HTERT RPE-1 (cell line): ENCODE measurements around the gene IRF2.

Experiments used
- in situ Hi-C: fragments of 300-500 bp; cut with MboI; formaldehyde crosslinking; loops from 4 replicates; pipeline ENCODE4 v1.14.3; 2020; ENCODE audit warnings: low sequenced_read_pairs

IRF2 gene

DNA sequence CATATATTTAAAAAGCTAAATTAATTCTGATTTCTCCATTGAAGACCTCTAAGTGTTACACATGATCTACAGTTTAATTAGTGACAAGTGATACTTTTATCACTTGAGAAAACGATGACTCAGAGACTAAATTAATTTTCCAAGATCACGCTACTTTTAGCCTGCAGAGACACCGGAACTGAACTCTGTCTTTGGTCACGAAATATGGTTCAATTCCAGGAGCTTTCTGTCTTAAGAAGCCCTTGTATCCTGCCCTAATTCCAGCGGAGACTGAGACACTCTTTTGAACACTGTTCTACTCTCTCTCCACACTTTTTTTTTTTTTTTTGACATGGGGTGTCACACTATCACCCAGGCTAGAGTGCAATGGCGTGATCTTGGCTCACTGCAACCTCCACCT, 63.6 kb downstream of the IRF2 start:
- in situ Hi-C loops = no loop called here

DNA sequence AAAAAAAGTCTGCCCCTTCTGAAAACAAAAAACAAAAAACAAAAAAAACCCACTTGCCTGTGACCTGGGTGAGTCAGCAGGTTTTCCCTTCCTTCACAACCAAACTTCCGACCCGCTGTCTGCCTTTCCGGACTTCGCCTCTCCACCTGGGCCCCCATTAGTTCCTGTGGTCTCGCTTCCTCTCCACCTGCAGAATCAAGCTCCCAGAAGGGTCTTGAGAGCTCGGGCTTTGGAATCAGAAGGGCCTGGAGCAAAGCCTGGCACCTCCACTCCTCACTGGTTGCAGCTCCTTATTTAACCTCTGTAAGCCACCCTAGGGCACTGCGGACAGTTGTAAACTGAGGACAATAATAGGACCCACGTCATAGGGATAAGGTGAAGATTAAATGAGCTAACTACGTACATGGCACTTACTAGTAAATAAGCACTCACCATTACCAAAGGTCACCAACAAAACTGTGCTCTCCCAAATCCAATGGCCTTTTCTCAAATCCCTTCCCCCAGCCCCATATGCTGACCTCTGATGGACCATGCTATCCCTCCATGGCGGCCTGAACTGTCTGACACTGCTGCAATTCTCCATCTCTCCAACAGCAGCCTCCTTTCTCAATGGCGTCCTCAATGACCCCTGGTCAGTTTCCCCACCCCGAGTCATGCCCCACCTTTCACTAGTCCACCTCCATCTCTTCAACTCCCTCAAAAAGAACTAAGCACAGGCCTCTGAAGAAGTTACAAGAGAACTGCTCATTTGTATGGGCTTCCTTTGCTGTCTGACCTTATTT, 64.2 kb downstream of the IRF2 start:
- in situ Hi-C loops = no loop called here

DNA sequence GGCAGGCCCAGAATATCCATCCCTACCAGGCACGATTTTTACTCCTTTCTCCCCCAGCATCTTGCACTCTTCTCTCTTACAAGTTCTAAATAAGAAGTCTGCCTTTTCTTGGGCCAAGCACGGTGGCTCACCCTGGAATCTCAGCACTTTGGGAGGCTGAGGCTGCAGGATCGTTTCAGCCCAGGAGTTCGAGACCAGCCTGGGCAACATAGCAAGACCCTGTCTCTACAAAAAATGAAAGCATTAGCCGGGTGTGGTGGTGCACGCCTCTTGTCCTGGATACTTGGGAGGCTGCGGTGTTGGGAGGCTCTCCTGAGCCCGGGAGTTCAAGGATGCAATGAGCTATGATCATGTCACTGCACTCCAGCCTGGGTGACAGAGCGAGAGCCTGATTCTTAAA, 64.8 kb downstream of the IRF2 start:
- in situ Hi-C loops = no loop called here

DNA sequence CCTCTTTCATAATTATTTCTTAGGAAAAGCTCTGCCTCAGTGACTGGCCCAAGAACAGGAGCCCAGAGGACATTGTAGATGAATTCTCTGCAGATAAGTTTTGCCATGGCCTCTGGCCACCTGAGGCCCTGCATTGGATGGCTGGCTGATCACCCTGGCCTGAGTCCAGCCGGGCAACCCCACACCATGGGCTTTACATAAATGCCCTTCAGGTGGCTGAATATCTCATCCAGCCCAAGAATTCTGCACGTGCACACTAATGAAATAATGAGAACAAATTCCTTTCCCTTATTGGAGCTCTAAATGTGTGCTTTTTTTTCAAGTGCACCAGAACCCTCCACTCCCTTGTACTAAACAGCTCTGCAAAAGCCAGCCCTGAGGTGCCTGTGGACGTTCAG, 65.7 kb downstream of the IRF2 start:
- in situ Hi-C loops = no loop called here

DNA sequence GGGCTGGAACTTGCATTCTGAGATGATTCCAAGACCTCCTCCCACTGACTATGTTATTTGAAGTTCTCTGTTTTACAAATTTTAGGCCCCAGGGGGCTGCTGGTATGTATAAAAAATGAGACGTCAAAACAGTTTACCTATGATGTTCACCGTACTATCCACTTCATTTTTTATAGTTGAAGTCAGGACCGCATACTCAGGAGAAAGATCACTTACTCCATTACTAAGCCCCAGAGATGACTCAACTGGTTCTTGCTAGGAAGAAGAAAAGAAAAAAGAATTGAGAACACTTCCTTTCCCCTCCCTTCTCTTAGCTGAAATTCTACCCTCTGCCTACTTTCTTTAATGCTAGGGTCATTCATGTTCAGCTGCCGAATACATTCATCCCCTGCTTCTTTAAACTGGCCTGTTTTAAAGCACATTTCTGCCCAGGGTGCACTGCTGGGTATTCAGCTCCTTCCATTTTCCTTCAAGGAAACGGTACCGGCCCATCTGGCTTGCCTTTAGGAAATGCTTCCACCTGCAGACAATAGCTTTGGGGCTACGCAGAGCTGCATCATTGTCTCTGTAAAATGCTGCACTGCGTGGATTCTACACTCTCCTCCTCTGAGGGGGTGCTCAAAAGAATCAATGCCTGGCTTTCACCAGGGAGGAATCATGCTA, 66.2 kb downstream of the IRF2 start:
- in situ Hi-C loops = no loop called here

DNA sequence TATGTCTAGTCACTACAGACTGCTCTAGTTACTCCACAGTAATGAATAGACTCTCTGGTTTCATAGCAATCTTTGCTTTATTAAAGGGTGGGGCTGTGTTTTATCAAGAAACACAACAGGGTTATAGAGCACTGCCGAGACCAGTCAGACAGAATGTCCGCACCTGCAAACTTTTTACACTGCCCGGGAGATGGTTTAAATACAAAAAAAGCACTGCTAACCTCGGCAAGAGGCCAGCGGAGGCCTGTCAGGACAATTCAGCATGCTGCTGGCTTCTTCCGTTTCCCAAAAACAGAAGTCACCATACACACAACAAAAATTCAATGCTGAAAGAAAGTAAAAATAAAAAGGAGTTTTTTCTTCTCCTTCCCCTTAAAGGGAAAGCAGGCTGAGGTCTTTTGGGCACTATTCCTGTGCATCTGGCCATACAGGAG, 67.4 kb downstream of the IRF2 start:
- in situ Hi-C loops = no loop called here

DNA sequence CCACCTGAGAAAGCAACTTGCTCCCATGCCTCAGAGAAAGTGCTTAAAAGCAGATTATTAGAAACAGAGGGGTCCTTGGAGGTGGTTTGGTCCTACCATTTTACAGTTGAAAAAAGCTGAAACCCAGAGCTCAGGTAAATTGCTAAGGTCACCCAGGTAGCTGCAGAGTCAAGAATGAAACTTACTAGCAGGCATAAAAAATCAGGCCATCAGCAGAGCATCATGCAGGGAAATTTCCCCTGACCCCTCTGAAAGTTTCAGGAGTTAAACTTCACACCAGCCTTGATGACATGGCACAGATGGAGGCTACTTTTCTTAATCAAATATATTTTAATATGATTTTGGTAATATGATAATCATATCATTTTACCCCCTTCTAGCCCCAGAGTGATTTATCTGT, 70.3 kb downstream of the IRF2 start:
- in situ Hi-C loops = no loop called here

DNA sequence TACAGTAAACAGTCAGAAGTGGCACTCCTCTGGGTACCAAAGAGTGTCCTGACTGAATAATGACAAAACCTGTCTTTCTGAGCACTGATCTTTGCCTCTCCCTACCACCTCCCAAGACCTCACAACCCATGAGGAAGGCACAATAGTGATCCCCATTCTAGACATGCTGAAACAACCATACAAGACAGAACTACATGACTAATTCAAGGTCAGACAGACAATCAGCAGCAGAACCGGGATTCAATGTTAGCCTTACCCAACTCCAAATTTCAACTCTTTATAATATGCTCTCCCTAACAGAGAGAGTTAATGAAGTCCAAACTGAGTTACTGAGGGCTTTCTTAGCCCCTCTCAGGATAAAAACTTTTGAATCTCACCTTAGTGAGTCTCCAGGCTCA, 71.0 kb downstream of the IRF2 start:
- in situ Hi-C loops = no loop called here

DNA sequence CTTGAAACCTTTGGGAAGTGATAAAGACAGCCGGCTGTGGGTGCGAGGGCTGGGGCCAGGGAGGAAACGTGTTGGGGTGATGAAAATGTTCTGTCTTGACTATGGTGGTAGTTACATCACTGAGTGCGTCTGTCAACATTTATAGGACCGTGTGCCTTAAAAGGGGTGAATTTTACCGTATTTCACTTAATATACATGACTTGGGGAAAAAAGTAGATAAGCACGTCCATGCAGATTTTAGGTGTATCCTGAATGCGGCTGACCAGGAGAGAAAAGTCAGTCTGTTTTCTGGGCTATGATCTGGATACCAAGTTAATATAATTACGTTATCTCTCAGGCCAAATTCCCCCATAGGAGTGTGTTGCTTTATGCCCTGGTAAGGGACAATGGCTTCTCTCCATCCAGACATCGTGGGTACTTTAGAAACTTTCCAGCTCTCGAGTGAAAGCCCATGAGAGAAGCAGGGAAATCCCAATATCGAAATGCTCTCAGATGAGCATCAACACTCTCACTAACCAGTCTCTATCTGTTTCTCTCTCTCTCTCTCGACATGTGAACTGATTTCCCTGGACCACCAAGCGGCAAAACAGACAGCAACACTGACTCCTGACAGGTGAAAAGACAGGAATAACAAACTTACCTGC, 71.5 kb downstream of the IRF2 start:
- in situ Hi-C loops = no loop called here

DNA sequence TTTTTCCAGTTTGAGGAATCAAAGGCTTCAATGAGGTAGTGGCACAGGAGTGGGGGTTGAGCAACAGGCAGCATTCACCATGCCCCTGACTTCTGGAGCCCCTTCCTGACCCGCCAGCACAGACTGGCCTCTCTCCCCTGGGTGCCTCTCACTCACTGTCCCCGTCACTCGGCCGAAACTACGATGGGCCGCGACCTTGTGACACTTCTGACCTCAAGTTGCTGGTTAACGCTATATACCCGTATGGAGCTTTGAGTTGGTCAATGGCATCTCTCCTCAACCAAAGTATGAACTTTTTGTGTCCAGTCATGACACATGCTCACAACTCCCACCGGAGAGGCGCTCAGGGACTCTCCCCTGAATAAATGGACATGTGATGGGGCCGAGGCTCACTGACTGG, 72.1 kb downstream of the IRF2 start:
- in situ Hi-C loops = no loop called here

DNA sequence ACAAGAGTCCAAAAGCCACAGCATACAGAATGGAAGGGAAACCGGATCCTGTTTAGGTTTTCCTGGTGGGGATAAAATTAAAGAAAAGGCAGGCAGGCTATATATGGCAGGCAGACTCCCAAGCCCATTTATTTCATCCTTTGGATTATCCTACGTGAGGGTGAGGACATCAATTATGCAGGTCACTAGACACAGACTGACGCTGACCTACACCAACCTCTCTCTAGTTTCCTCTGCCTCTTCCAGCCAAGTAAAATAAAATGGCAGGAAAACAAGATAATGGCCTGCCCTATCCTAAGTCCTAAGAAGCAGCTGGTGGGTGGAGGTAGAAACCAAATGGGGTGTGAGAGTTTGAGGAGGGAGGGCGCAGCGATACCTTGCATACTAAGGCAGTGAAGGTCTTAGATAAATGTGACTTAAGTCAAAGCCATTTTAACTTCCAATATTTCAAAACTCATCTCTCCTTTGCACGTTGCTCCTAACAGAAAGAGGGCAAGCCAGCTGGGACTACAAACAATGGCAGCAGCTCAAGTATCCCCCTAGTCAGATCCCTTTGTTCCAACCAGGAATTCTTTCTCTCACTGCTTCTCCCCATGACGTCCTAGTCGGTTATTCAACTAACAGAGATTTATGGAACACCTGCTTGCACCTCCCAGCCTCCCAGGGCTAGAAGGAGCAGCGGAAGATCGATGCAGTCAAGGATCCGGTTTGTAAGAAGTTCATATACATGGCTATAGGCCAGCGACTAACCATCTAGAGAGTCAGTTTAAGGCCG, 72.8 kb downstream of the IRF2 start:
- in situ Hi-C loops = no loop called here

DNA sequence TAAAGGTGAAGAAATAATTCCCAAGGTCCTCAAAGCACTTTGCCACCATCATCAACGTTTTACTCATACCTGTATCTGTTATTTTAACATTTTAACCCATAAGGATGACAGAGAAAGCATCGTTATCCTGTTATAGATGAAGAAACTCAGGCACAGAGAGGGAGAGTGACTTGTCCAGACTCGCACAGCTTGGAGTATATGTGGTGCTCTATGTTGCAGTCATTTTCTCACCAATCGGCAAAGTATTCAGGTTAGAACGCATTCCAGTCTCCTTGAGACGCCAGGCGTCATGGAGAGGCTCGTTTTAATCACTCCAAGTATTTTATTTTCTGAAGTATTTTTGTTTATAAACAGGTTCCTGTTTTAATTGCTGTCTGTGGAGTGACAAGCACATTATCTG, 73.5 kb downstream of the IRF2 start:
- in situ Hi-C loops = no loop called here

DNA sequence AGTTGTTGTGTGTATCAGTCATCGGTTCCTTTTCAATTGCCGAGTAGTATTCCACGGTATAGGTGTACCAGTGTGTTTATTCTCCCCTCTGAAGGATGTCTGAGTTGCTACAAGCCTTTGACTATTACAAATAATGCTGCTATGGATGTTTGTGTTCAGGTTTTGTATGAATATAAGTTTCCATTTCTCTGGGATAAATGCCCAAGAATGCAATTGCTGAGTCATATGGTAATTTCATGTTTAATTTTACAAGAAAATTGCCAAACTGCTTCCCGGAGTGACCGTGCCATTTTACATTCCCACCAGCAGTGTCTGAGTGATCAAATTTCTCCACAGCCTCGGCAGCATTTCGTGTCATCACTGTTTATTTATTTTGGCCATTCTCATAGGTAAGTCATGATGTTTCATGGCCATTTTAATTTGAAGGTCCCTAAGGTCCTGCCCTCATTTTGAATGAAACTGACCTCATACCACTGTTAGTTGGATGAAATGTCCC, 73.9 kb downstream of the IRF2 start:
- in situ Hi-C loops = no loop called here

DNA sequence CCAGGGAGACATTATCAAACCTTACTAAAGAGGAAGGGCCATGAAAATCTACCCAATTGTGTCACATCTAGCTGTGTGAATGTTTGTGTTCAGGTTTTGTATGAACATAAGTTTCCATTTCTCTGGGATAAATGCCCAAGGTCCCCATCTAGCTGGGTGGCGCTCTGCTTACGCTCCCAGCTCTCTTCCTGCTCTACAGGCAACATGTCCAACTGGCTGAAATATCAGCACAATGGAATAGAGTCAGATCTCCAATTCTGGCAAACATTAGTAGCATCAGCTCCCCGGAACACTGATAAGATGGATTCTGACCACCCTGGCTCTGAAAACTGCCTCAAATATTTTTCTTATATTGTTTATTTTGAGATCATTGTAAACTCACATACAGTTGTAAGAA, 74.8 kb downstream of the IRF2 start:
- in situ Hi-C loops = no loop called here

DNA sequence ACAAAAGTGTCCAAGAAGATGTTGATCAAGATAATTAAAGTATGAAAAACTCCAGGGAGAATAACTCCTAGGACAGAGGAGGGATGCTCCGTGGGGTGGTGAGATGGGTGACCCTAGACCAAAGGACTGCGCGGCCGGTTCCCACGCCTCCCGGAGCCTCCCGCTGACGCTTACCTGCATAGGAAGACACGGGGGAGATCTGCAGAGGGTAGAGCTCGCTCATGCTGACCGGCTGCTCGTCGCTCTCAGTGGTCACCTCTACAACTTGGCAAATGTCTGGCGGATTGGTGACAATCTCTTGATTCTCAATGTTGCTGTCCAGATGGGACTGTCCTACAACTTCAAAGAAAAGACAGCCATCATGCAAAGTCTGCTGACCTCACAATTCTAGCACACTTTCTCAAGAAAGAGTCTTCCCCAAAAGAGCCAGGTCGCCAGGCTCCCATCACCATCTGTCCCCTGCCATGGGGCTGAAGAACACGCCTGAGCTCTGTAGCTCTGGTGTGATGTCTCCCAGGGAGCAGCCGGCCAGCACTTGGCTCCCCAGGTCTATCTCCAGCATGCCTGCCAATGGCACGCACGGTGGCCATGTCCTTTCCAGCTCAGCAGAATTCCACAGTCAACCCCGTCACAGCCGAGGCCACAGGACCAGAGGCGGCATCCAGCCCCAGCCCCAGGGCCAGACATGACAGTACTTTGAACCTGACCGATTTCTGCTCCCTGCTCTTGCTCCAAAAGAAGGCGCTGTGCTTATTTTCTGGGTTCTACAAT, 75.4 kb downstream of the IRF2 start:
- in situ Hi-C loops = no loop called here

DNA sequence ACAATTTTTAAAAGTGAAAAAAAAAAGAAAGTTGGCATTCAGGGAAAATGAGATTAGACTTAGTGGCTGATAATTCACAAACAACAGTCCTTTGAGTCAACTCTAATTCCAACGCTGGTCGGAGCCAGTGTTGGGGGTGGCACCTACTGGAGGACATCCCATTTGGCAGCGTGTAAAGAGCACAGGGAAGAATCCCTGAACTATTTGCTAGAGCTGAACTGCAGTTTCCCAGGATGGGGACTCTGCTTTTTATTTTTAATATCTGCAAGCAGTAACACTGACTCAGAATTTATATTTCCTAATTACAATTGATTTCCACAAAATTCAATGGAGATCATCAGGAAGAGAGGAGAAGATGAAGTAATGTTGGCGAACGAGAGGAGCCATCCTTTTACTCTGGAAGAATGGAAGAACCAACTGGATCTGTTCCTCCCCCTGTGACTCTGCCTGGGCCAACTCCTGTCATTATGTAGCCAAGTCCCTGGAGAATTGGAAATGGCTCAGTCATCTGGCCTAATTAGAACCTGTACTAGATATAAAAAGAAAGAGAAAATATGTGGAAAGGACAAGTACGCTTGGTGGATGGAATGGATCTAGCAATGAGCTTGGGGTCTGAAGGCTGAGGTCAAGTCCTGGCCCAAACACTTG, 76.7 kb downstream of the IRF2 start:
- in situ Hi-C loops = no loop called here

DNA sequence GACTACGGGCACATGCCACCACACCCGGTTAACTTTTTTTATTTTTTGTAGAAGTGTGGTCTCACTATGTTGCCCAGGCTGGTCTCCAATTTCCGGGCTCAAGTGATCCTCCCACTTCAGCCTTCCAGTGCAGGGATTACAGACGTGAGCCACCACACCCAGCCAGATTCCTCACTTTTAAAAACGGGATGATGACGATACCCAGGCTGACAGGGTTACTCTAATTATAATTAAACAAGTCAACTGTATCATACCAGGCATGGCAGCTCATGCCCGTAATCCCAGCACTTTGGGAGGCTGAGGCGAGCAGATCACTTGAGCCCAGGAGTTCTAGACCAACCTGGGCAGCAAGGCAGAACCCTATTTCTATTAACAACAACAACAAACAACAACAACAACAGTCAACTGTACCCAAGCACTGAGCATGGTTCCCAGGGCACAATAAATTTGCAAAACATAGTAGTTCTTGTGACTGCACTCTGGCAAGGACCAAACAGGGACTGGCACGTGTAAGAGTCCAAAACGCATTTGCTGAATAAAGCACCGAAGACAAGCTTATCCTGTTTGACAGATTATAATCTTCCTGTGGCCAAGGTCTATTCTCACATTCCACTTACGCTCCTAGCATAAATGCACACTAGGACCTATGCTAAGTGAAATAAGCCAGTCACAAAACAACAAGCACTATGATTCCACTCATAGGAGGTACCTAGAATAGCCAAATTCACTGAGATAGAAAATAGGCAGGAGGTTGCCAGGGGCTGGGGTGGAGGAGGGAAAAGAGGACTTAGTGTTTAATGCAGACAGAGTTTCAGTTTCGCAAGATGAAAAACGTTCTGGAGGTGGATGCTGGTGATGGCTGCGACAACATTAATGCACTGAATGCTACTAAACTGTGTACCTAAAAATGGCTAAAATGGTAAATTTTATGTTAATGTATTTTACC, 77.5 kb downstream of the IRF2 start:
- in situ Hi-C loops = no loop called here

DNA sequence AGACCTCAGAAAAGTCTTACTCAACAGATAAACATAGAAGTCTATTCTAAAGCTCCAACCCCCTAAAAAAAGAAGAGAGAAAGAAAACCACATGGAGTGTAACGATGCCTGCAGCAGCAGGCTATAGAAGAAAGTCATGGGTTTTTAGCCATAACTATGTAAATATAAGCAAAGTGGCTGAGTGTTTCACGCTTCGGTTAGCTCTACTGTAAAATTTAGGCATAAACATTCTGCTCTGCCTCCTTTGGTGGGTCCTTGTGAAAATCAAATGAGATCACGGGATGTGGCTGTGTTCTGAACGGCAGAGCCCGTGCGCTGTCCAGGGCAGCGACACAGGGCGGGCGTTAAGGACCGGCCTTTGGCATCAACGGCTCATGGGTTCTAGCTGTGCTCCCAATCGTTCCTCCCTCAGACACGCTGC, 78.4 kb downstream of the IRF2 start:
- in situ Hi-C loops = no loop called here

DNA sequence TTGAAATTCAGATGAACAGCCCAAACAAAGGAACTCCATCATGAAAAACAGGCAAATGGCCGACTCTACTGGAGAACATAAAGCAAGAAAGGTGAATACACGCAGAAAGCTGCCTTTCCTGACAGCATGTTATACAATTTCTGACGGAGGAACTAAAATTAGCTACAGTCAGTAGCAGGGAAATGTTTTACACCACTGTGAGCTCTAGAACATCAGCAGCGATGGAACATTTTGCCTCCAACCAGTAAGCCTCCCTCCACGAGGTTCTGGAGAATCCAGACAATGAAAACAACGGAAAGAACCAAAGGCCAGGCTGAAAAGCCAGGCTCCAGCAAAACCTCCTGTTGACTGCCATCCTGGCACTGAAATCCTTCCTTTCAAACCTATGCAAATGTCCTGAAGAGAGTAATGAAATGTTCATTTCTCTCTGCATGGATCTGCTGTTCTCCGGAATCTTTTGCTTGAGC, 78.9 kb downstream of the IRF2 start:
- in situ Hi-C loops = no loop called here
